AG08396 (cell line): ENCODE measurements around the gene SNX18.

Experiments
- DNase-seq: peaks from one replicate; pipeline ENCODE4 v3.0.0; 2012; ENCODE audit warnings: low spot score, mixed read lengths

The SNX18 gene

DNA sequence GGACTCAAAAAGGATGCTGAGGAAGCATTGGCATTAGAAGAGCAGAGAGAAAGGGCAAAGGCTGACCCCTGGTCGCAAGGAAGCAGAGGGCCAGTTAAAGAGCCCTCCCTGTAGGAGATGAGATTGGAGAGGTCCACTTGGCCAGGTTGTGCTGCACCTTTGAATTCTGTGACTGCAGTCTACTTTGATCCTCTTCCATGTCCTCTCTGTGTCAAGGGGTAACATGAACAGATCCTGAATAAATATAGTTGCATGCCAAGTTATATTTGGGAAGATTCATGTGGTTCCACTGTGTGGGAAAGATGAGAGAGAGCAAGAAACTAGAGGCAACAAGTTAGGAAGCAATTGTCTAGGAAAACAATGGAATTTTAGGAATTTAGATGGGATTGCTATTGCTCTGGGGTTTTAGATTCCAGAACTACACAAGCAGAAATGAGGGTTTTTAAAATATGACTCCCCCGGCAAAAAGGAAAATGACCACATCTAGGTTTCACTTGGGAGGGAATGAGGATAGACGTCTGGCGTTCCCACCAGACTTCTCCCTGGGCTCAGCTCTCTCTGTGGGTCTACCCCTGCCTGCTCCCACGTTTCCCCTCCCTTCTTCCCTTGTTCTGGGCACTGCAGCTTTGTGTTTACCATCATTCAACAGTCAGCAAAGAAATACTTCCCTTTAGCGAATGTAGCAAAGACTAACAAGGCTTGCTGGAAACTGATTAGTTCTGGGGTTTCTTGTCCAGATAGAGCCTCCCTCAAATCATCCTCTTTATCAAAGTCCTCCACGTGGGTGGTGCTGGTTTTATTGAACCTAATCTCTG is 63.6 kb downstream of the SNX18 start:
- DNase-seq: peak; percentile 15

DNA sequence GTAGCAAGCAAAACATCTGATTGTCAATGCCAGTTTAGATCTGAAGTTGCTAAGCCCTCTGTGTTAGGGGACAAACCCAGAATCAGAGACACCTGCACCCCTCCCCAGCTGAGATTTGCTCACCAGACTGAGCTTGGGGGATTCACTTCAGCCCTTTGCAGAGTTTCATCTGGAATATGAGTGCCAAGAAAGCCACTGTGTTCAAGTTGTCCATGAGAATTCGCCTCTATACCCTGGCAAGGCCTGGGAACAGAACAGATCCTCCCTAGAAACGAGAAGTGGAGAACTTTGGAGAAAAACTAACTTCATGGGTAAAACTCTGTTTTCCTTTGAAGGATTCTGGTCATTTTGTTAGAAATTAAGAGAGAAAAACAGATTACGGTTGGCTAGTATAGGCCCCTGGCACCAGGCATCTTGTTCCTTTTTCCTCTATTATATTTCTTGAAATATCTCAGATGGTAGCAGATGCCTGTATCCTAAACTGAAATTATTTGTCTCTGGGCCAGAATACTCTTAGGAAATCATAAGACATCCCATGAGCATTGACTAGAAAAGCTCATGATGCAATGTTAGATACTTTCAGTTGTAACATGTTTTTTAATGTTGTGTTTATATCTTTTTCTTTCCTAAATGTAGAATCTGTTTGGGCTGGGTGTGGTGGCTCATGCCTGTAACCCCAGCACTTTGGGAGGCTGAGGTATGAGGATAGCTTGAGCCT is 64.4 kb downstream of the SNX18 start:
- DNase-seq: no peak

DNA sequence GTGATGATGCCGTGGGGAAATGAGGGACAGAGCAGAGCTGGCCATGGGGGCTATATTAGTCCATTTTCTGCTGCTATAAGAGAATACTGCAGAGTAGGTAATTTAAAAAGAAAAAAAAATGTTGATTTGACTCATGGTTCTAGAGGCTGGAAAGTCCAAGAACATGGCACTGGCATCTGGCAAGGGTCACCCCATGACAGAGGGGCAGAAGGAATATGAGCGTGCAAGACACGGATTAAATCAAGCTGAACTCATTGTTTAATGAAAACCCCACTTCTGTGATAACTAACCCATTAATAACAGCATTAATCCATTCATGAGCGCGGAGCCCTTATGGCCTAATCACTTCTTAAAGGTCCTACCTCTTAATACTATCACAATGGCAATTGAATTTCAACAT is 68.8 kb downstream of the SNX18 start:
- DNase-seq: no peak

DNA sequence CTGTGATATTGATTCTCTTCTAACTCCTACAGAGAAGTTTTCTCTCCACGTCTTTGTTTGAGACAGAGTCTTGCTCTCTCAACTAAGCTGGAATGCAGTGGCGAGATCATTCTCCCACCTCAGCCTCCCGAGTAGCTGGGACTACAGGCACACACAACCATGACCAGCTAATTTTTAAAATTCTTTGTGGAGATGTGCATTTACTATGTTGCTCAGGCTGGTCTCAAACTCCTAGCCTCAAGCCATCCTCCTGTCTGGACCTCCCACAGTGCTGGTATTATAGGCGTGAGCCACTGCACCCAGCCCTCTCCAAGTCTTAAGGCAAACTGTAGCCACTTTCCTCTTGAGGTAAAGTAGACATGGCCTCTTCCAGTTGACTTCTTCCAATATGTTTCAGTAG is 72.2 kb downstream of the SNX18 start:
- DNase-seq: no peak

DNA sequence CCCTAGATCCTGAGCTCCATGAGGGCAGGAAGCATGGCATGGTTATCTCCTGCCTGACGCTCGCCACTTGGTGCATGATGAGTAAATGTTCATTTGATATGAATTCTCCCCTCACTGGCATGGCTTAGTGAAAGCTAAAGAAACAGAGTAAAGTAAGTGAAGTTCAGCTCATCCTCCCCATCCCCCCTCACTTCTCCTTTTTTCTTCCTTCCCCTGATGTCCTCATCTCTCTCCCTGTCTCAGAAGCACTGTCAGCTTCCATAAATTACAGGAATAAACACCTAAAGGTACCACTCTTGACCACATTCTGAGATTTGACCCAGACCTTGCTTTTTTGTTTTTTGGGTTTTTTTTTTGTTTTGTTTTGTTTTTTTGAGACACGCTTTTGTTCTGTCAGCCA is 73.3 kb downstream of the SNX18 start:
- no peak for DNase-seq

DNA sequence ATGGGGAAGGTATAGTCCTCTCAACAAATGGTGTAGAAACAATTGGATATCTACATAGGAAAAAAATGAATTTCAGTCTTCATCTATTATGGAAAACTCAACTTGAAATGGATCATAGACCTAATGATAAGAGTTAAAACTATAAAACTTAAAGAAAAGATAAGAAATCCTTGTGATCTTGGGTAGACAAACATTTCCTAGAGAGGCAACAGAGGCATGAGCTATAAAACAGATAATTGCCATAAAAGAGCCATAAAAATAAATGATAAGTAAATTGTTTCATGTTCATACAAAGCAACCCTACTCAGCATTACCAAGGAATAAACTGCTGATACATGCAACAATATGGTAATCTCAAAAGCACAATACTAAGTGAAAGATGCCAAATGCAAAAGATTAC is 76.2 kb downstream of the SNX18 start:
- no peak for DNase-seq

DNA sequence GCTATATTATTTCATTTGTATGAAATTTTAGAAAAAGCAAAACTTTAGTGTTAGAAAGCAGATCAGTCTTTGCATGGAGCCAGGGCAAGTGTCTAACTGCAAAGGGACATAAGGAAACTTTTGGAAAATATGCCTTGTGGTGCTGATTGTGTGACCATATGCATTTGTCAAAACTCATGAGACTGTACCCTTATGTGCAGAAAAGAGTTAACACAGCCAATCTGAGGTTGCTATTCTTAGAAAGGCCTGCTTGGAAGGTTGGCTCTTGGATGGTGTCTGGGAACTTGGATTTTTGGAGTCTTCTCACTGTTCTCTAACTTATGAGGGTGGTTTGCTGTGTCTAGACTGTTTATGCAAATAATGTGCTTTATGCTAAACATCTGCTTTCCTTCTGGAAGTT is 76.6 kb downstream of the SNX18 start:
- DNase-seq: no peak

DNA sequence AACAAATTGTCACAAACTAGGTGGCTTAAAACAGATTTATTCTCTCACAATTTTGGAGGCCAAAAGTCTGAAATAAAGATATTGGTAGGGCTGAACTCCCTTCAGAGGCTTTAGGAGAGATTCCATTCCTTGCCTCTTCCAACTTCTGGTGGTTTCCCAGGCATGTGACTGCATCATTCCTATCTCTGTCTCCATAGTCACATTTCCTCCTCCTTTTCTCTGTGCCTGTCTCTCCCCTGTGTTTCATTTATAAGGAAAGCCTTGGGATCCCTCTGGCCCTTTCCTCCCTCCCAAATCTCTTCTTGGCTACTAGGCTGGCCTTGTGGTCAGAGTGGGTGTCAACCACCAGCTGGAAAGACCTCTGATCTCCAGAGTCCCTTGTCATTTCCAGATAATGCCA is 78.2 kb downstream of the SNX18 start:
- DNase-seq: peak; percentile 22
